Astrocyte of the spinal cord (primary cell): ENCODE results near the gene RPGR.
A peak's percentile ranks its signal among the peaks of the same experiment; 100 is the strongest.

Experiments
- DNase-seq: peaks from one replicate; pipeline ENCODE4 v3.0.0; 2011; ENCODE audit warnings: low read depth, low spot score
- H3K4me3 ChIP-seq: 2 replicates; pipeline ENCODE4 v1.5.1; 2011; ENCODE audit warnings: low read depth, mild to moderate bottlenecking, low read length, moderate library complexity
- in situ Hi-C: cut with HindIII; loops from 2 replicates; pipeline ENCODE4 v1.10.0; 2017; ENCODE audit warnings: low sequenced_read_pairs
- TF ChIP-seq, protein P1 (sequence below): IDR thresholded peaks from 2 replicates; pipeline ENCODE4 v1.5.1; 2012; ENCODE audit warnings: low read depth, mild to moderate bottlenecking, low read length, inconsistent platforms

RPGR gene

DNA sequence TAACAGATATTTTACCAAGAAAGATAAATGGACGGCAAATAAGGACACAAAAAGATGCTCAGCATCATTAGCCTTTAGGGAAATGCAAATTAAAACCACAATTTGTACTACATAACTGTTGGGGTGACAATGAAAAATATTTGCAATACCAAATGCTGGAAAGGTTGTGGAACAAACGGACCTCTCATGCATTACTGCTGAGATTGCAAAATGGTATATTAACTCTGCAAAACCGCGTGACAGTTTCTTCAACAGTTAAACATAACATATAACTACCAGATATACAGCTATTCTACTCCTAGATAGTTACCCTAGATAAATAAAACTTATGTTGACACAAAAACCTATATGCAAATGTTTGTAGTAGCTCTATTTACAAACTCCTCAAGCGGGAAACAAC, 18.8 kb upstream of the RPGR start:
- no peak for DNase-seq
- no peak overlapping the region for H3K4me3 ChIP-seq
- TF ChIP-seq, protein P1, sequence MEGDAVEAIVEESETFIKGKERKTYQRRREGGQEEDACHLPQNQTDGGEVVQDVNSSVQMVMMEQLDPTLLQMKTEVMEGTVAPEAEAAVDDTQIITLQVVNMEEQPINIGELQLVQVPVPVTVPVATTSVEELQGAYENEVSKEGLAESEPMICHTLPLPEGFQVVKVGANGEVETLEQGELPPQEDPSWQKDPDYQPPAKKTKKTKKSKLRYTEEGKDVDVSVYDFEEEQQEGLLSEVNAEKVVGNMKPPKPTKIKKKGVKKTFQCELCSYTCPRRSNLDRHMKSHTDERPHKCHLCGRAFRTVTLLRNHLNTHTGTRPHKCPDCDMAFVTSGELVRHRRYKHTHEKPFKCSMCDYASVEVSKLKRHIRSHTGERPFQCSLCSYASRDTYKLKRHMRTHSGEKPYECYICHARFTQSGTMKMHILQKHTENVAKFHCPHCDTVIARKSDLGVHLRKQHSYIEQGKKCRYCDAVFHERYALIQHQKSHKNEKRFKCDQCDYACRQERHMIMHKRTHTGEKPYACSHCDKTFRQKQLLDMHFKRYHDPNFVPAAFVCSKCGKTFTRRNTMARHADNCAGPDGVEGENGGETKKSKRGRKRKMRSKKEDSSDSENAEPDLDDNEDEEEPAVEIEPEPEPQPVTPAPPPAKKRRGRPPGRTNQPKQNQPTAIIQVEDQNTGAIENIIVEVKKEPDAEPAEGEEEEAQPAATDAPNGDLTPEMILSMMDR = no peak
- in situ Hi-C loops = no loop called here

DNA sequence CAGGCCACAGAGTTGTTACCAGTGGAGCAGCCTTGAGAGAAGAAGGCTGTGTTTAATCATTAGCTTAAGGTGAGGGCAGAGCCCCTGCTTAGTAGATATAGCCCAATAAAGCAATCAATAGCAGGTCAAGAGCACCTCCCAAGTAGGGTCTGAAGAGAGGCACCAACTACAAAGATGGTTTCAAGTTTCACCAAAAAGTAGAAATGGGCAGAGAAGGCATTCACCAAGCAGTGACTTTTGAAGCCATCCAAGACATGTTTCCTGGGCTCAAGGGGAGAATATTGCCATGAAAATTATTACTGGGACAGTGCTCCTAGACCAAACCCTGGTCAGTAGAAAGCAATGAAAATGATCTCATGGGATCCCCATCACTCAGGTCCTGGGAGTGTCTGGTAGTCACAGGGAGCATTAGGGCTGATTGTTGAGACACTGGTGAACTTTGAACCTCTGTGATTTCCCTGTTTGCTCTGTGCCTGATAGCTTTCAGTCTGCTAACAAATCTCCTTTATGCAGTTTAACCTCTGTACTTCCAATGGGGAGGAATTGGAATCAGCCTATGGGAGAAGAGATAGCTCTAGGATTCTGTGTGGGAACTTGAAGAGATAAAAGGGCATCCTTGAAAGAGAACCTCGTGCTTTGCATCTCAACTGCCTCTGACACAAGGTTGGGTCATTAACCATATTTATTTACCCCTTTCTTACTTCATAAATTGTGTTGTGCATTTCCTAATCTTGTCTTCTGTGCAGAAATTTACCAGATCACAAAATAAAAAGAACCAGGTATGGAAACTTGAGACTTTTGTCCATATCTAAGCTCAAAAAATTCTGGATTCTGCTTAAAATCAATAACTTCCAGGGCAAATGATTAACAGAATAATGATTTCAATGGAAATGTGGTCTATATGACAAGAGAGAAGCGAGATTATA, 15.8 kb upstream of the RPGR start:
- in situ Hi-C loops = no loop called here
- TF ChIP-seq, protein P1 = no peak

DNA sequence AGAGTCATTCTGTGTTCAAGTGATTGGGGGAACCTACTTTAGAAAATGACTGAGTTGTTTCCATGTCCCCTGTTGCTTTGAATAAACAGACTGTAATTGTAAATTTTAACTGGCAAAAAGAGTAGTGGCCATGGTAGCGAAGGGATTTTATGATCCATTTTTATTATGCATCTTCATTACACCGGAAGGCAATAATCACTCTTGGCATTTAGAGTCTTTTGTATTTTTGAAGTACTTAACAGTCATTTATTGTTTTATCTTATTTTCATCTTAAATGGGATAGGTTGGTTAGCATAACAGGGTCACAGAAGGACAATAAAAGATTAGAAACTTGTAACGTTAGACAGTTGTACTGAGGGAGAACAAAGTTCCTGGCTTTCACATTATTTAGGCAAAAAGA, 14.1 kb upstream of the RPGR start:
- in situ Hi-C loops = no loop called here
- H3K4me3 ChIP-seq = no peak overlapping the region
- TF ChIP-seq, protein P1 = no peak
- DNase-seq = no peak

More for the DNA sequence above, 15.8 kb upstream of the RPGR start:
- H3K4me3 ChIP-seq = no peak overlapping the region
- DNase-seq = no peak

- in situ Hi-C loops = no loop called here
- DNase-seq = no peak
- TF ChIP-seq, protein P1 = no peak
- no peak overlapping the region for H3K4me3 ChIP-seq
These were observed 9.4 kb upstream of the RPGR start for GRCh38 chrX:38336538-38337240.

DNA sequence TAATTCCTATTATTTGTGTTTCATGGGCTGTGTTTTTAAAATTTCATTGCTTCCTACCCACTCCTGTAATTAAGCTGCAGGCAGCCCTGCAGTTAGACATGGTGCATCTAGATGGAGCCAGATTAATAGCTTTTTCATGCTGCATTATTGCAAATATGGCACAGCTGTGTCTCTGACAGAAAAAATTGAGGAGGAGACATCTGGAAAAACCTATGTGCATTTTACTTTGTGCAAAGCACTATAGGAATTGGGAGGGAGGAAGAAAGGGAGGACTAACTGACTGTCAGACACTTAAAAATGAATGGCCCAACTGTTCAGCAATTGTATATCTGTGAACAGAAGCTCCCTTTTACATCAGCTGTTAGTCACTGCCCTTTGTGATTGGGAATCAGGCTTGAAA, 8.1 kb upstream of the RPGR start:
- in situ Hi-C loops = no loop called here
- no peak for DNase-seq
- H3K4me3 ChIP-seq = no peak overlapping the region
- TF ChIP-seq, protein P1 = peak; percentile 14

DNA sequence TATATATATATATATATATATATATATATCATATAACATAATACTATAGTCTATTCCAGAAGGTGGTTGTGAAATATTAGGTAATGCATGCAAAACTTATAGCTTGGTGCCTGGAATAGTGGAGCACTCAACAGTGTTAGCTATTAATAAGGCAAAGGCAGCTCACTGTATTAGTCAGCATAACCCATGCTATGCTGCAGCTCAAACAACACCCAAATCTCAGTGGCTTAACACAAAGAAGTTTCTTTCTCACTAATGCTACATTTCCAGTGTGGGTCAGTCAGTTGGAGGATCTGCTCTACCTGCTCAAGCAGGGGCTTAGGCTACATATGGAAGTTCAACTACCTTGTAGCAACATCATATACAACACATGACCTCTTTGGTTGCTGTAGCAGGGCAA, 5.2 kb upstream of the RPGR start:
- H3K4me3 ChIP-seq = no peak overlapping the region
- in situ Hi-C loops = no loop called here
- DNase-seq = no peak
- TF ChIP-seq, protein P1 = no peak
